SJSA1 (cell line): Measurements from ENCODE around the gene THAP8. TPM values are rescaled to one million over a fixed set of nuclear protein-coding genes. Genes with fewer than 3 reads are reported as not detected.
A peak's percentile ranks its signal among the peaks of the same experiment; 100 is the strongest.
"Not testable (repeated sequence)": the region's sequence is repeated elsewhere in the genome, so short reads cannot be mapped to it uniquely, and the experiment has no call there.

Experiments used
- DNase-seq, 2 experiments: peaks; one replicate each; pipeline ENCODE4 v3.0.0-alpha.2; 2015 to 2020; ENCODE audit warnings: low spot score in 2 of 2, low read depth in 1 of 2
- H3K27ac ChIP-seq: fragments of 250-450 bp; sonication (Bioruptor Pico); 2 replicates; pipeline ENCODE4 v1.5.1; 2020; ENCODE audit warnings: mild to moderate bottlenecking, moderate library complexity
- H3K27me3 ChIP-seq: fragments of 250-450 bp; sonication (Bioruptor Pico); replicated peaks from 2 replicates; pipeline ENCODE4 v1.5.1; 2020; ENCODE audit warnings: mild to moderate bottlenecking, moderate library complexity
- H3K36me3 ChIP-seq: fragments of 250-450 bp; sonication (Bioruptor Pico); 2 replicates; pipeline ENCODE4 v1.5.1; 2020; ENCODE audit warnings: mild to moderate bottlenecking
- H3K4me1 ChIP-seq: fragments of 250-450 bp; sonication (Bioruptor Pico); replicated peaks from 2 replicates; pipeline ENCODE4 v1.6.1; 2021; ENCODE audit warnings: mild to moderate bottlenecking
- H3K4me3 ChIP-seq: fragments of 250-450 bp; sonication (Bioruptor Pico); 2 replicates; pipeline ENCODE4 v1.5.1; 2020; ENCODE audit warnings: mild to moderate bottlenecking
- H3K9me3 ChIP-seq: fragments of 250-450 bp; sonication (Bioruptor Pico); replicated peaks from 2 replicates; pipeline ENCODE4 v1.5.1; 2020; ENCODE audit warnings: mild to moderate bottlenecking
- total RNA-seq: library from RNA; depleted of rRNA; stranded (reverse); fragments of >200 nt; shearing (Covaris generic); gene quantifications from 2 replicates; pipeline ENCODE4 v1.2.3, GENCODE V29; 2014

Gene THAP8
- total RNA-seq, 1 experiment from 2014 or later: 4.2 TPM

GRCh38 chr19:36058481-36059179 lies 4.5 kb upstream of the THAP8 start:
- no peak for DNase-seq
- no peaks in the 10 kb centered on the region for H3K9me3 ChIP-seq
- no peaks in the 10 kb centered on the region for H3K27me3 ChIP-seq
- H3K36me3 ChIP-seq: peaks cover 72% of the 10 kb centered on the region
- peaks cover 9% of the 10 kb centered on the region for H3K4me1 ChIP-seq
- no peak overlapping the region for H3K27ac ChIP-seq
- H3K4me3 ChIP-seq: no peak overlapping the region

- DNase-seq: peak in 1 of 2 experiments; percentile 95
- peaks cover 38% of the 10 kb centered on the region for H3K36me3 ChIP-seq
- H3K9me3 ChIP-seq: no peaks in the 10 kb centered on the region
- peak within 1 kb of the TSS; percentile 91 for H3K27ac ChIP-seq
- peak within 1 kb of the TSS; percentile 68 for H3K4me3 ChIP-seq
- H3K27me3 ChIP-seq: no peaks in the 10 kb centered on the region
- H3K4me1 ChIP-seq: peaks cover 9% of the 10 kb centered on the region
These were observed 925 bp upstream of the THAP8 start, which contains the start of gene WDR62 for GRCh38 chr19:36054733-36055686. Gene WDR62 (plus strand): TSS chr19:36054897. CDS start chr19:36054972, 75 bp downstream.

- H3K4me3 ChIP-seq: no peak overlapping the region
- H3K36me3 ChIP-seq: peaks cover 7% of the 10 kb centered on the region; the same call in 1 of the 2 replicates
- H3K4me1 ChIP-seq: peaks cover 9% of the 10 kb centered on the region
- no peaks in the 10 kb centered on the region for H3K27me3 ChIP-seq
- DNase-seq: no peak
- no peaks in the 10 kb centered on the region for H3K9me3 ChIP-seq
- no peak overlapping the region for H3K27ac ChIP-seq
These were observed 2.4 kb downstream of the THAP8 start for GRCh38 chr19:36051637-36052036.

GRCh38 chr19:36051236-36051635 lies 2.8 kb downstream of the THAP8 start:
- H3K9me3 ChIP-seq: no peaks in the 10 kb centered on the region
- H3K27ac ChIP-seq: no peak overlapping the region
- H3K36me3 ChIP-seq: peaks cover 4% of the 10 kb centered on the region; the same call in 1 of the 2 replicates
- H3K4me3 ChIP-seq: no peak overlapping the region
- H3K27me3 ChIP-seq: no peaks in the 10 kb centered on the region
- DNase-seq: no peak
- peaks cover 8% of the 10 kb centered on the region for H3K4me1 ChIP-seq

GRCh38 chr19:36049080-36049698 lies 4.9 kb downstream of the THAP8 start:
- Histone ChIP-seq H3K27ac (no peak overlapping the region), H3K9me3 (no peaks in the 10 kb centered on the region), H3K36me3 (no peaks in the 10 kb centered on the region), H3K4me3 (no peak overlapping the region), H3K4me1 (no peaks in the 10 kb centered on the region), H3K27me3 (no peaks in the 10 kb centered on the region)
- DNase-seq: no peak

- Histone ChIP-seq H3K9me3 (no peaks in the 10 kb centered on the region), H3K36me3 (no peaks in the 10 kb centered on the region), H3K27ac (no peak overlapping the region), H3K4me3 (no peak overlapping the region), H3K27me3 (no peaks in the 10 kb centered on the region), H3K4me1 (no peaks in the 10 kb centered on the region)
- DNase-seq: no peak
These were observed 6.2 kb downstream of the THAP8 start for GRCh38 chr19:36047835-36048234.

- peaks cover 3% of the 10 kb centered on the region; the same call in 1 of the 2 replicates for H3K4me1 ChIP-seq
- no peak overlapping the region for H3K4me3 ChIP-seq
- H3K9me3 ChIP-seq: no peaks in the 10 kb centered on the region
- H3K27ac ChIP-seq: no peak overlapping the region
- no peaks in the 10 kb centered on the region for H3K36me3 ChIP-seq
- no peaks in the 10 kb centered on the region for H3K27me3 ChIP-seq
- DNase-seq: no peak
These were observed 7.5 kb downstream of the THAP8 start for GRCh38 chr19:36046443-36047050.

GRCh38 chr19:36043952-36044351 lies 10.1 kb downstream of the THAP8 start:
- Histone ChIP-seq H3K4me1 (peaks cover 6% of the 10 kb centered on the region; the same call in 1 of the 2 replicates), H3K27me3 (no peaks in the 10 kb centered on the region), H3K9me3 (no peaks in the 10 kb centered on the region), H3K4me3 (no peak overlapping the region), H3K27ac (no peak overlapping the region), H3K36me3 (no peaks in the 10 kb centered on the region)
- no peak for DNase-seq

- H3K27me3 ChIP-seq: no peaks in the 10 kb centered on the region
- peaks cover 6% of the 10 kb centered on the region; the same call in 1 of the 2 replicates for H3K4me1 ChIP-seq
- no peak overlapping the region for H3K4me3 ChIP-seq
- DNase-seq: no peak
- no peaks in the 10 kb centered on the region for H3K36me3 ChIP-seq
- no peak overlapping the region for H3K27ac ChIP-seq
- no peaks in the 10 kb centered on the region for H3K9me3 ChIP-seq
These were observed 12.3 kb downstream of the THAP8 start for GRCh38 chr19:36041831-36042230.

GRCh38 chr19:36041092-36041491 lies 13.0 kb downstream of the THAP8 start:
- not testable (repeated sequence) for DNase-seq, H3K4me1 ChIP-seq, H3K9me3 ChIP-seq, H3K36me3 ChIP-seq, H3K27ac ChIP-seq, H3K4me3 ChIP-seq, H3K27me3 ChIP-seq

GRCh38 chr19:36040495-36040894 lies 13.6 kb downstream of the THAP8 start:
- Histone ChIP-seq H3K27me3 (no peaks in the 10 kb centered on the region), H3K27ac (no peak overlapping the region), H3K4me1 (peaks cover 6% of the 10 kb centered on the region; the same call in 1 of the 2 replicates), H3K36me3 (no peaks in the 10 kb centered on the region), H3K9me3 (no peaks in the 10 kb centered on the region), H3K4me3 (no peak overlapping the region)
- DNase-seq: no peak

GRCh38 chr19:36032251-36033104 lies 21.6 kb downstream of the THAP8 start, which contains the start of gene CLIP3:
Gene CLIP3 (minus strand): TSS chr19:36032873. CDS start chr19:36032357, 516 bp downstream.
- DNase-seq: peak; percentile 41 to 84
- H3K4me3 ChIP-seq: peak within 1 kb of the TSS; percentile 47

More at GRCh38 chr19:36032251-36033104, 21.6 kb downstream of the THAP8 start, which contains the start of gene CLIP3:
- H3K27me3 ChIP-seq: no peaks in the 10 kb centered on the region
- H3K36me3 ChIP-seq: no peaks in the 10 kb centered on the region
- no peak within 1 kb of the TSS for H3K27ac ChIP-seq
- H3K4me1 ChIP-seq: peaks cover 10% of the 10 kb centered on the region
- no peaks in the 10 kb centered on the region for H3K9me3 ChIP-seq
